ENCODE data around the gene SEMA3E.

DNA sequence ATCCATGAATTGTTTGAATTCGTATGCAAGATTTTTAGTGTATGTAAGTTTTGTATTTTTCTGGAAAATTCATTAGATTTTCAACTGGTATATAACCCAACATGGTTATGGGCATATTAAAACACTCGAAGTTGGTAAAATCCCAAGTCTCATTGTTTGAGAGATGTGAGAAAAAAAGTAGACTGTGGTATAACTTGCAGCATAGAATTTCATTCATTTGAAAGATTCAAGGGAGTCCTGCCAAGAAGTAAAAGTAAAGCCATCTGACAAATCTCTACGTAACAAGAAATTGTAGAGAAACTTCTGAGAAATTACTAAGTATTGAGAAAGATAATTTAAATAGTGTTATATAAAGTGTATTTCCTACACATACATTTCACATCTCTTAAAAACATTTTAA lies 40.2 kb downstream of the SEMA3E start:
- TF ChIP-seq, protein P1, sequence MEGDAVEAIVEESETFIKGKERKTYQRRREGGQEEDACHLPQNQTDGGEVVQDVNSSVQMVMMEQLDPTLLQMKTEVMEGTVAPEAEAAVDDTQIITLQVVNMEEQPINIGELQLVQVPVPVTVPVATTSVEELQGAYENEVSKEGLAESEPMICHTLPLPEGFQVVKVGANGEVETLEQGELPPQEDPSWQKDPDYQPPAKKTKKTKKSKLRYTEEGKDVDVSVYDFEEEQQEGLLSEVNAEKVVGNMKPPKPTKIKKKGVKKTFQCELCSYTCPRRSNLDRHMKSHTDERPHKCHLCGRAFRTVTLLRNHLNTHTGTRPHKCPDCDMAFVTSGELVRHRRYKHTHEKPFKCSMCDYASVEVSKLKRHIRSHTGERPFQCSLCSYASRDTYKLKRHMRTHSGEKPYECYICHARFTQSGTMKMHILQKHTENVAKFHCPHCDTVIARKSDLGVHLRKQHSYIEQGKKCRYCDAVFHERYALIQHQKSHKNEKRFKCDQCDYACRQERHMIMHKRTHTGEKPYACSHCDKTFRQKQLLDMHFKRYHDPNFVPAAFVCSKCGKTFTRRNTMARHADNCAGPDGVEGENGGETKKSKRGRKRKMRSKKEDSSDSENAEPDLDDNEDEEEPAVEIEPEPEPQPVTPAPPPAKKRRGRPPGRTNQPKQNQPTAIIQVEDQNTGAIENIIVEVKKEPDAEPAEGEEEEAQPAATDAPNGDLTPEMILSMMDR (IDR thresholded peaks at IDR 0.05; ENCODE audit: insufficient read depth, low read depth, low read length), result no peak
- TF ChIP-seq EZH2 (IDR thresholded peaks at IDR 0.05; ENCODE audit: insufficient read depth, low read length), result no peak

Data from astrocyte (in vitro differentiated cells and primary cell).